NCI-H82 treated with DMSO at 0.1 percent for 48 hours (cell line): ENCODE measurements around the gene ZSCAN21.
"Not testable (repeated sequence)": the region's sequence is repeated elsewhere in the genome, so short reads cannot be mapped to it uniquely, and the experiment has no call there.

Experiments
- DNase-seq: peaks from one replicate; lab custom pipeline; 2025; ENCODE audit not compliant: unreplicated experiment; lab: John Stamatoyannopoulos, UW

ZSCAN21 gene

GRCh38 chr7:100049441-100050291 is at the start of gene ZSCAN21:
Gene ZSCAN21, plus strand, starts transcription at chr7:100049774. Its CDS starts 7,233 bp downstream, at chr7:100057007.
- peak; percentile 48 for DNase-seq

- DNase-seq, result no peak
These were observed 49.3 kb upstream of the ZSCAN21 start for GRCh38 chr7:100000239-100000638.

DNA sequence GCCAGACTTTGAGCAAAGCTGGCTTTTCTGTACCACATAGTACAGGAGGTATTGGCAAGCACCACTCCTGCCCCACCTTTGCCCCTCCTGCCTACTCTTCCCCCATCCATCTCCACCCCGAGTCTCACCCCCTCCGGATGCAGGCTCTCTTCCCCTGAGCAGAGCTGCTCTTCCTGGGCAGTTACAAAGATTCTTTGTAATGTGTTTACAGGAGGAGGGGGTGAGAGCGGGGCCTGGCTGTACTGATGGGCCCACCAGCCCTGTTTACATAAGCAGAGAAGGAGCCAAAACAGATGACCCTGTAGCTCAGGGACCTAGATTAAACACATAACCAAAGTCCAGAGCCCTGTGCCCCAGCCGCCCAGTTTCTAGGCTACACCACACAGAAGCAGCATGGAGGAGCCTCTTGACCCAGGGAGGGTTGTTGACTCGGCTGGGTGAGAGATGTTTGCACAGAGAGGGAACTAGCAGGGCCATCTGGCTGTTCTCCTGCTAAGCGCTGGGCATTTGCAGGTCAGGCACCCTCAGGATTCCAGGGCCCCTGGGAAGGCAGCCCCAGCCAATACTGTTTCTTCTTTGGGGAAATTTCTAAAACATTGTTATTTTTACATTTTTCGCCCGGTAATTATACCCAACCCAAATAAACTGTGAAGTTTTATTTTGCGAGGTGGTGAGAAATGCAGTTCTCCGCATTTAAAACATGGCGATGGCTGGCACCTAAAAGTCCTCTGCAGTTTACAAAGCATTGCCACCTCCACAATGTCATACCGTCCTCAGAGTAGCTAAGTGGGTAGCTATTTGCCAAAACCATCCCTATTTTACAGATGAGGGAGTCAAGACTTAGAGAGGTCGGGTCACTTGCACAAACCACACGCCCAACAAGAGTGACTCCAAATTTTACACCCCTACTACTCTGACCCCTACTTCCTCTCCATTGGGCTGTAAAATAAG is 45.6 kb upstream of the ZSCAN21 start:
- DNase-seq, result no peak

- no peak for DNase-seq
These were observed 41.7 kb upstream of the ZSCAN21 start for GRCh38 chr7:100007887-100008286.

GRCh38 chr7:100008525-100008924 is 41.0 kb upstream of the ZSCAN21 start:
- DNase-seq, result no peak

GRCh38 chr7:100009952-100010351 is 39.6 kb upstream of the ZSCAN21 start:
- not testable (repeated sequence) for DNase-seq

DNA sequence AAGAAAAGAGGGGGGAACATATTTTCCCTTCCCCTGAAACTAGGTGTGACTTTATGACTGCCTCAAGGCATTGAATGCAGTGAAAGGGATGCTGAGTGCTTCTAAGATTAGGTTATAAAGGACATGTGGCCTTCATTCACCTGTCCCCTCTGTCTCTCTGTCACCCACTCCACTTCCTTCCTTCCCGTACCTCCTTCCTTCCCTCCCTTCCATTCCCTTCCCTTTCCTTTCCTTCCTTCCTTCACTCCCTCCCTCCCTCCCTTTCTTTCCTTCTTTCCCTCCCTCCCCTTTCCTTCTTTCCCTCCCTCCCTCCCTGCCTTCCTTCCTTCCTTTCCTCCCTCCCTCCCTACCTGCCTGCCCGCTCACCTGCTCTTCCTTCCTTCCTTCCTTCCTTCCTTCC is 38.7 kb upstream of the ZSCAN21 start:
- no peak for DNase-seq

DNA sequence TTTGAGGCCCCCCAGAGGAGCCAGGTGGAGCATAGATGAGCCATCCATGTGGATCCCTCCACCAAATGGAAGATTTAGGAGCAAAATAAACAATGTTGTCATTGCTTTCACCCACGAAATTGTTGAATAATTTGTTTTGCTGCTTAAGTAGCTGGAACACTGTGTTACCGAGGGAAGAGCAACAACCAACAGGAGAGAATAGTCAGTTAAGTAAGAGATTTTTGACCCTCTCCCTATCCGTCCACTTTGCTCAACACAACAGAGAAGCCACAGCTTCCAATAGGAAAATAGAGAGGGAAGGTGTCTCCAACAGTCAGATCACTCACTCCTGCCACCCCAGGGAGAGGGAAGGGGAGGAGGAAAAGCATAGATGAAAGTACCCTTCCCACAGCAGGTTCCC is 38.1 kb upstream of the ZSCAN21 start:
- no peak for DNase-seq

GRCh38 chr7:100012385-100013327 is 36.9 kb upstream of the ZSCAN21 start:
- not testable (repeated sequence) for DNase-seq

DNA sequence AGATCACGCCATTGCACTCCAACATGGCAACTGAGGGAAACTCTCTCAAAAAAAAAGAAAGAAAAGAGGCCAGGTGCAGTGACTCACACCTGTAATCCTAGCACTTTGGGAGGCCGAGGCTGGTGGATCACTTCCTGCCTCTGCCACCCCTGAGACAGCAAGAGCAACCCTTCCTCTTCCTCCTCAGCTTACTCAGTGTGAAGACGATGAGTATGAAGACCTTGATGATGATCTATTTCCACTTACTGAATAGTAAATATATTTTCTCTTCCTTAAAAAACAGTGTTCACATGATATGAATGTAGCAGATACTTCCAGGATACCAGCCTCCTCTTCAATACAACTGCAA is 36.3 kb upstream of the ZSCAN21 start:
- no peak for DNase-seq

- peak; percentile 59 for DNase-seq
These were observed 34.1 kb upstream of the ZSCAN21 start, which contains the start of gene ZKSCAN1 for GRCh38 chr7:100015232-100016214. Gene ZKSCAN1, plus strand, starts transcription at chr7:100015596. Its CDS starts 7,911 bp downstream, at chr7:100023507.

DNA sequence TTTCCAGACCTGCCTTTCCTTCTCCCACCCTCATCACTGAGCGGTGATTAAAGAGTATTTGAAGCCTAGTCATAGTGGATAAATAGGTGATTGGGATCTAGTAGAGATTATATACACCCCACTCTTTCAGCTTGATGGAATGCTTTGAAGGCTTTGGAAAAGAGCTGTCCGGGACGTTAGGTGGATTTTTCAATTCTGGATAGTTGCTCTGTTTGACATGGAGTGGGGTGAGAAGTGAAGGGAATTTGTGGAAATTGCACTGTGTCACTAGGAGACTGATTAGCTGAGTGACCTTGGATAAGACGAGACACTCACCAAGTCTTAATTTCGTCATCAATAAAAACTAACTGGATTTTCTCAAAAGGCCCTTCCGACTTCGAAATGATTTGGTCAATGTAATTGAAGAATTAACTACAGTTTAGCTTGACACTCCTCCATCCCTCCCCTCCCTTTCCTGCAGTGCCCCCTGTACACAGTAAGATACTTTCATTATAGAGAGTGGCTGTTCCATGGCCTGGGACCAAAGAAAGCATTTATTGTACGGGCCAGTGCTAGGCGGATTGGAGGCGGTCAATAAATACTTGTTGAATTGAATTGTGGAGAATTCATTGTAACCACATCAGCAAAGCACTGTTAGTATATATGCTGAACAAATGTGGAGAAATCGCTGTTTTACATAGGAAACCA is 33.2 kb upstream of the ZSCAN21 start:
- DNase-seq, result no peak

- DNase-seq, result no peak
These were observed 32.3 kb upstream of the ZSCAN21 start for GRCh38 chr7:100017300-100017699.

DNA sequence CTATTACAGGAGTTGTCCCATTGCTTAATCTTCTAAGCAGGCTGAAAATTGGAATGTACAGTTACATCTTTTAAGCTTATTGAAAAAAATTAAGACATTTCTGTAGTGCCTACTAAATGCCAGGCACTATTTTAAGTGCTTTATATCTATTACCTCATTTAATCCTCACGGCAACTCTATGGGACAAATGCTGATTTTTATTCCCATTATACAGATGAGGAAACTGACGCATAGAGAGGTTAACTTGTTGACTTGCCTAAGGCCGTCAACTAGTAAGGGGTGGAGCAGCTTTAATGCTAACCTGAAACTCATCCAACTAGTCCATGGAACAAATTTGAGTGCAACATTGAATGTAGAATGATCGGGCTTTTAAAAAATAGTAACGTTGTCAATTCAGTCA is 31.7 kb upstream of the ZSCAN21 start:
- no peak for DNase-seq

DNA sequence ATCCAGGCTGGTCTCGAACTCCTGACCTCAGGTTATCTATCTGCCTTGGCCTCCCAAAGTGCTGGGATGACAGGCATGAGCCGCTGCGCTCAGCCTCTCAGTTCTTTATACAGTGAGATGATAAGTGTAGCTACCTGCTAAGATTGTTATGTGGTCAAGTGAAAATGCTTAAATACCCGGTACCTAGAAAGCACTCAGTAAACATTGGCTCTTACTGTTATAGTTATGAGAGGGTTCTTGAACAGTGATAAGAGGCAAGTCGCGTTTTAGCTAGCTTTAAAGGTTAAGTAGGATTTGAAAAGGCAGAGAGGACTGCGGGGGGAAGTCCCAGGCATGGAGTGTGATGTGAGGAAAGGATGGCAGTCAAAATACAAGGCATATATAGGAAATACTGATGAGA is 29.7 kb upstream of the ZSCAN21 start:
- DNase-seq, result no peak

DNA sequence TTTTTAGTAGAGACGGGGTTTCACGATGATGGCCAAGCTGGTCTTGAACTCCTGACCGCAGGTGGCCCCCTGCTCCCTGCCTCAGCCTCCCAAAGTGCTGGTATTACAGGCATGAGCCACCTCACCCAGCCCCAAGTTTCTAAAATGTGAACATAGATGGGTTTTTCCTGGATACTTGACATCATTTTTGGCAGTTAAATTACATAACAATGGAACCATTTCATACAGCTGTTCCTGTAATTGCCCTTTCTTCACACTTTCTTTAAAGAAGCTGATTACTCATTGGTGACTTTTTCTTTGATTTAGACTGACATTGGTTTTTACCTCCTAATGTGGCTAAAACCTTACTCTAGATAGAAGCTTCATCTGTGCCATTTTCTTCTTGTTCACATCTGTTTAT is 28.3 kb upstream of the ZSCAN21 start:
- no peak for DNase-seq

DNA sequence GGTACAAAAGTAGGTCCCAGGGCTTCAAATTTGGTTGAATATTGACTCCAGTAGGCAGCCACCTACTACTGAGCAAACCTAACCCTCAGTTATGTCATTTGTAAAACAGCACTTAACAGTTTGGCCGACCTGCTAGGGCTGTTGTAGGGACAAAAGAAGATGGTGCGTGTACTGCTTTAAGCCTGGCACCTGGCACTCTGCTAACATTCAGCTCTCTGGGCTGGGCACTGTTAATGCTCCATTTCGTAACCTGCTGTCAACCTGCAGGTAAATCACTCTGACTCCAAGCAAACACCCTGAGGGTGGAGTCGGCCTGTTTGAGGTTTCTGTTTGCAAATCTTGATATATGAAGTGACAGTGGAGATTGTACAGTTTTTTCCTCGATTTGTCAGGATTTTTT is 27.0 kb upstream of the ZSCAN21 start:
- no peak for DNase-seq

DNA sequence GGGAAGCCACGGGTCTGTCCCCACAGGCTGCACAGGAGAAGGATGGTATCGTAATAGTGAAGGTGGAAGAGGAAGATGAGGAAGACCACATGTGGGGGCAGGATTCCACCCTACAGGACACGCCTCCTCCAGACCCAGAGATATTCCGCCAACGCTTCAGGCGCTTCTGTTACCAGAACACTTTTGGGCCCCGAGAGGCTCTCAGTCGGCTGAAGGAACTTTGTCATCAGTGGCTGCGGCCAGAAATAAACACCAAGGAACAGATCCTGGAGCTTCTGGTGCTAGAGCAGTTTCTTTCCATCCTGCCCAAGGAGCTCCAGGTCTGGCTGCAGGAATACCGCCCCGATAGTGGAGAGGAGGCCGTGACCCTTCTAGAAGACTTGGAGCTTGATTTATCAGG is 26.0 kb upstream of the ZSCAN21 start:
- DNase-seq, result no peak

- DNase-seq, result no peak
These were observed 25.5 kb upstream of the ZSCAN21 start for GRCh38 chr7:100024020-100024619.
